22Rv1 (cell line): ENCODE measurements around the gene CRK.

ENCODE experiments used
- H3K27ac ChIP-seq: fragments of 450-650 bp; 2 replicates; pipeline ENCODE4 v1.5.1; 2017
- CTCF ChIP-seq: fragments of 450-650 bp; IDR thresholded peaks from 2 replicates; pipeline ENCODE4 v1.5.1; 2017; ENCODE audit warnings: mild to moderate bottlenecking
- ZFX ChIP-seq: fragments of 450-650 bp; IDR thresholded peaks from 2 replicates; pipeline ENCODE4 v1.6.1; 2017; ENCODE audit warnings: antibody characterized with exemption, borderline replicate concordance

Gene CRK

DNA sequence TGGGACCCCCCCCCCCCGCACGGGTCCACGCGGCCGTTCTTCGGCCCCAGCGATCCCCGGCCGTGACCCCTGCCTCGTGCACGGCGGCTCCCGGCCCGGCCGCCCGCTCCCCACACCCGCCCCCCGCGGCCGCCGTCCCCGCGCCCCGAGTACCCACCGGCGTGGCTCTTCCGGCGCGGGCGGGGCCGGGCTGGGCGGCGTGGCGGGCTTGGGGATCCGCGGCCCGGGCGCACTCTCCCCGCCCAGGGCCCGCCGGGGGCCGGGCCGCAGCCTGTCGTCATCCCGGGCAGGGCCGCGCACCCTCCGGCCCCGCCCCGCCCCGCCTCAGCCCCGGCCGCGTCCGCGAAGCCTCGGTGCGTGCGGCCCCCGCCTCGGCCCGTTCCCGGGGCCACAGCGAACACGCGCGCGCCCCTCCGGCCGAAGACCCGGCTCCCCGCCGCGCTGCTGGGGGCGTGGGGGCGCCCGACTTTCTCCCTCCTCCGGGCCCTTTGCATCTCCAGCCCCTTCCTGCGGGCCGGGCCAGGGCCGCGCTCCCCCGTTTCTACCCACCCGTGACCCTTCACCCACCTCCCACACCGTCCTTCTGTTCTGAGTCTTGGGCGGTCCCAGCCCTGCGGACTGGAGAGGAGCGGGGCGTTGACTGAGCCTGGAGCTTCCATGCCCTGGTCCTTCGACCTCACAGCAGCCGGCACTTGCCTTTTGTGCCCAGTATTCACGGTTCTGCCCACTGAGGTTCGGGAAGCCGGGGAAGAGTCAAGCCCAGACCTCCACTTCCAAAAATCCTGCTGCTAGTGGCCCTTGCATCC lies 35.6 kb upstream of the CRK start:
- peak overlapping the region; percentile 96 for H3K27ac ChIP-seq
- no peak for TF ChIP-seq CTCF
- no peak for TF ChIP-seq ZFX

DNA sequence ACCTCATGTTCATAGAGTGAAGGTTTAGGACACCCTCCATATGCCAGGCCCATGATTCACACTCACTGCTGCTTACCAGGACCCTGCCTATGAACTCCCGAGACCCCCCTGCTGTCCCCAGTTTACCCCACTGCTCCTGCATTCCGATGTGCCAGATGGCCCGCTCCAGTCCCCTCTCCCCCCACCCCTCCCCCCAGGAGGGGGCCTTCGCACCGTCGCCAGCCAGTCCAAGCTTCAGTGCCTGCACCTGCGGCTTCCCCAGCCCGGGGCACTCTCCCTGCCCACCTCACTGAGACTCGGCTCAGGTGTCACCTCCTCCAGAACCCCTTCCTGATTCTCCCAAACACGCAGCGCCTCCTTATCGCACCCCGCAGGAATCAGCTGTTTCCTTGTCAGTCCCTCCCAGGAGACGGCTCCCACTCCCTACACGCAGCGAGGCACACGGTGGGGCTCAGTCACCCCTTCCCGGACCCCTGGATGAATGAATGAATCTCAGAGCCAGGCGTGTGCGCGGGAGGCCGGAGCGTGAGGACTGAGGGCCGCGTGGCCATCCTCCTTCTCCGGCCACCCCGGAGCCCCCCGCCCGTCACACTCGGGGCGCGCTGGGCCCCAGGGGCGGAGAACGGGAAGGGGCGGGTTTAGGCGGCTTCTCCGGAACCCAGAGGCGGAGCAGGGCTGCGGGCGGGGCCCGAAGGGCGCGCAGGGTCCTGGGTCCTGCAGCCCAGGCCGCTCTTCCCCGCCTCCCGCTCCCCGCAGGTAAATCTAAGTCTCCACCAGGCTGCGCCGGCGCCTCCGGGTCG lies 34.8 kb upstream of the CRK start:
- H3K27ac ChIP-seq, result peak overlapping the region; percentile 96
- TF ChIP-seq ZFX, result no peak
- no peak for TF ChIP-seq CTCF

GRCh38 chr17:1488826-1489270 lies 32.8 kb upstream of the CRK start:
- peak overlapping the region; percentile 96 for H3K27ac ChIP-seq
- TF ChIP-seq ZFX (no peak), CTCF (no peak)

DNA sequence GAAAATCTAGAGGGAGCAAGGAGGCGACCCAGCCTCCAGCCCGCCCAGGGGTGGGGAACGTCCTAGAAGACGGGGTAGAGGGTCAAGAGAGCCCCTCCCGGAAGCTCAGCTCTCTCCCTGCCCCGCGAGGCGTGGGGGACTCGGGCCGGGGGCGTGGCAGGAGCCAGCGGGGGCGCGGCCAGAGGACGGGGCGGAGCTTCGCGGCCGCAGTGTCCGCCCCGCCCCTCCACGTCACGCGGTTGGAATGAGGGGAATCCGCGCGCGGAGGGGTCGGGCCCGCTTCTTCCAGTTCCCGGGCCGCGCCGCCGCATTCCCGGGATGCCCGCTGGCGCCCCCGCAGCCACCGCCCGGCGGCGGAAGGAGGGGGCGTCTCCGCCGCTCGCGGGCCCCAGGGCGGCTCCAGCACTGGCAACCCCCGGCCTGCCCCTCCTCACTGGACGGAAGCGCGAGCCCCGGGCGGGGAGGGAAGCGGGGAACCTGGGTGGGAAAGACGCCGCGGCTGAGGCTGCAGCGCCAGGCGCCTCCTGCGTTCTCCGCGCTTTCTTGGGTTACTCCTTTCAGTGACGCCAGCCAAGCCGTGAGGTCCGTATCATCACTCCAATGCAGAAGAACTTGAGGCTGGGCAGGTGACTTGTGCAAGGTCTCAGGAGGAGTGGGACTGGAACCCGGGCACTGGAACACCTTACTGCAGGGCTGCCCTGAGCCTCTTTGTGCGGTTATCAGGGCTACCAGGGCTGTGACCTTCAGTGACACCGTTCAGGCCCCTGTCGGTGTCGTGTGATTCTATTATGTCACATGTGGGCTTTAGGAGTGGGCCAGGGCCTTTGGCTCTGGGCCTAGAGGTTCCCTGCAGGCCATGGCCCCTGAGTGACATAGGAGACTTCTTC lies 32.1 kb upstream of the CRK start:
- peak overlapping the region; percentile 96 for H3K27ac ChIP-seq
- no peak for TF ChIP-seq ZFX
- TF ChIP-seq CTCF, result no peak

DNA sequence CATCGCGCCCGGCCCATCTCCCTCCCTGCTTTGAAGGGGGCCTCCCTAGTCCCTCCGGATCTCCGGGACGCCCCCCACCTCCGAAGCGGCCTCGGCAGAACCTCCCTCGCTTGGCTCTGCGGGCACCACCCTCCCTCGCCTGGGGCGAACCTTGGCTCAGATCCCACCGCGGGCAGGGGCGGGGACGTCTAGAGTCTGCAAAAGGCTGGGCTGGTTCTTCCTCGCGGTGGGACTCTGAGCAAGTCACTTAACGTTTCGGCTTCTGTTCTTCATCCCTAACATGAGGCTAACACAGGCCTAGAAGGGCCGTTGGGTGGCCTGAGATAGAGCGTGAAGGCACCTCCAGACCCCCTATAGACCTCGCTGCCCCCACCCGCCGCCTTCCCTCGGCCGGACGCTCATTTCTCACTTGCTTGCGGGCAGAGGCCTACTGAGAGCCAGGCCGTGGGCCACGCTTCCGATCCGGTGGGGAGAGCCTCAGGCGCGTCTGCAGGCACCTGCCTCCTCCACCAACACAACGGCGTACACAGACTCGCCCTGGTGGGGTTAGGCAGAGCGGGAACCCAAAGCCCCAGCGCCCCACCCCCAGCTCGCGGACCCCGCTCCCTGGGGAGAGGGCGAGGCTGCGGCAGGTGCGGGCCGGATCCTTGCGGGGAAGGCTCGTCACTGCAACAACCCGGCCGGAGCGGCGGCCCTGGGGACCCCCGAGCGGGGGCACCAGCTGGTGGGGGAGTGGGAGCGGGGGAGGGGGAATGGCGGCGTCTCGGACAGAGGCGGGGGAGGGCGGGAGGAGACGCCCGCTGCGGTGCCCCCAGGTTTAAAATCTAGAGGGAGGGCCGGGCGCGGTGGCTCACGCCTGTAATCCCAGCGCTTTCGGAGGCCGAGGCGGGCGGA lies 31.0 kb upstream of the CRK start:
- H3K27ac ChIP-seq, result peak overlapping the region; percentile 96
- TF ChIP-seq CTCF, result no peak
- TF ChIP-seq ZFX, result no peak

DNA sequence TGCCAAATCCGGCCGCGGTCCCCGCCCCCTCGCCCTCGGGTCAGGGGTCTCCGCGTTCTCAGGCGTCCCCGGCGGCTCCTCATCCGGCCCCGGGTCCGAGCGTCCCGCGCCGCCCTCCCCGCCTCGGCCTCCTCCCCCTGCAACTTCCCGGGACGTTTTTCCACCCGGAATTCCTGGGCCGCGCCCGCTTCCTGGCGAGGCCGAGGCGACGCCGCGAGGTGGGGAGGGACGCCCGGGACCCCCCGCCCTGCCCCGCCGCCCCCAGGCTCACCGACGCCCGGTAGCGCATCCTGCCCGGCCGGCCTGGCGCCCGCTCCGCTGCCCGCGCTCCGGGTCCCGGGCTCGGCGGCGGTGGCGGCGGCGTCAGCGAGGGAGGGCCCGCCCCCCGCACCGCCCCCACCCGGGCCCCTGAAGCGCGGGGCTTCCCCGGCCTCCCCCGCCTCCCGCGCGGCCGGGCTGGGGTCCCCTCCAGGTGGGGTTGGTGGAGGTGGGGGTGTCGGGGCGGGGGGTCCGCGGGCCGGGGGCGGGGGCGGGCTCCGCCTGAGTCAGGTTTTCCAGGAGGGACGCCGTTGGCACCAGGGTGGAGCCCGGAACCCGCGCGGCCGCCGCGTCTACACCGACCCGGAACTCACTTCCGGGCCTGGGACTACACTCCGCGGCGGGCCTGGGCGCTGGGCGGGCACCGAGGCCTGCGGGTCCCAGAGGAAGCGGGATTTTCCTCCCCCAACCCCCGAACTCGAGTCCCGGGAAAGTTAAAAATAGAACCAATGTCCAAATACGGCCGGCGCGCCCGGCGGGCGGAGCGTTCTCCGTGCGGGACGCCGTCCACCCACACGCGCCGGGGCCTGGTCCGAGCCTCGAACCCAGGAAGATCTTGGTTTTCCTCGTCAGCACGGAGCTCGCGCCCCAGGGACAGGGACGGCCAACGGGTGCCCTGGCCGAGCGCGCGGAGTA lies 29.7 kb upstream of the CRK start:
- H3K27ac ChIP-seq, result peak overlapping the region; percentile 96
- TF ChIP-seq ZFX (no peak), CTCF (no peak)
